Amniotic epithelial cell (primary cell): ENCODE results near the gene TEKT4.
"Not testable (repeated sequence)": the region's sequence is repeated elsewhere in the genome, so short reads cannot be mapped to it uniquely, and the experiment has no call there.

ENCODE experiments used
- DNase-seq: peaks from one replicate; pipeline ENCODE4 v3.0.0-alpha.2; 2010; ENCODE audit warnings: low read depth

The TEKT4 gene

GRCh38 chr2:94871226-94872087 is at the start of gene TEKT4:
Gene TEKT4, plus strand, starts transcription at chr2:94871430. Its CDS starts 150 bp downstream, at chr2:94871580.
- no peak for DNase-seq

- DNase-seq: not testable (repeated sequence)
Observed at GRCh38 chr2:94839224-94839623, 32.0 kb upstream of the TEKT4 start.

GRCh38 chr2:94856856-94857255 is 14.4 kb upstream of the TEKT4 start:
- DNase-seq: not testable (repeated sequence)

GRCh38 chr2:94857367-94858162 is 13.7 kb upstream of the TEKT4 start:
- not testable (repeated sequence) for DNase-seq

- DNase-seq: not testable (repeated sequence)
Observed at GRCh38 chr2:94858163-94858888, 12.9 kb upstream of the TEKT4 start.

- no peak for DNase-seq
Observed at GRCh38 chr2:94861308-94862152, 9.7 kb upstream of the TEKT4 start.

GRCh38 chr2:94862903-94863302 is 8.3 kb upstream of the TEKT4 start:
- not testable (repeated sequence) for DNase-seq

GRCh38 chr2:94869131-94869530 is 2.1 kb upstream of the TEKT4 start:
- no peak for DNase-seq

- no peak for DNase-seq
Observed at GRCh38 chr2:94869552-94870439, 1.4 kb upstream of the TEKT4 start.

GRCh38 chr2:94870440-94871225 is 597 bp upstream of the TEKT4 start:
- no peak for DNase-seq

GRCh38 chr2:94872088-94872618 is 923 bp downstream of the TEKT4 start:
- no peak for DNase-seq

- DNase-seq: no peak
Observed at GRCh38 chr2:94872676-94873361, 1.6 kb downstream of the TEKT4 start.

GRCh38 chr2:94873362-94874276 is 2.4 kb downstream of the TEKT4 start:
- DNase-seq: no peak

- DNase-seq: no peak
Observed at GRCh38 chr2:94874277-94874997, 3.2 kb downstream of the TEKT4 start.

- no peak for DNase-seq
Observed at GRCh38 chr2:94875064-94875819, 4.0 kb downstream of the TEKT4 start.
